Measurements from ENCODE around the gene AOPEP. TPM values are rescaled to one million over a fixed set of nuclear protein-coding genes. Genes with fewer than 3 reads are reported as not detected.

AOPEP gene
- total and polyA plus RNA-seq, 2 of the 13 experiments (the other 11 are each of a cell fraction or from before 2014, with no cell fraction given) = 22.2 to 41.6 TPM

- TF ChIP-seq BCLAF1 (IDR thresholded peaks at IDR 0.05) (no peak), PREB (CRISPR knock-in tag; IDR thresholded peaks at IDR 0.05) (no peak), ZNF20 (CRISPR knock-in tag; IDR thresholded peaks at IDR 0.05) (no peak), HIVEP1 (CRISPR knock-in tag; IDR thresholded peaks at IDR 0.05) (no peak), ZNF543 (CRISPR knock-in tag; IDR thresholded peaks at IDR 0.05) (no peak), PITX1 (CRISPR knock-in tag; IDR thresholded peaks at IDR 0.05) (no peak), ZNF672 (CRISPR knock-in tag; IDR thresholded peaks at IDR 0.05) (no peak), KDM6A (CRISPR knock-in tag; IDR thresholded peaks at IDR 0.05; ENCODE audit: low read depth) (peak; percentile 53; the same call in 1 of the 2 replicates), ZFP82 (CRISPR knock-in tag; IDR thresholded peaks at IDR 0.05; ENCODE audit: borderline replicate concordance) (no peak), JARID2 (CRISPR knock-in tag; IDR thresholded peaks at IDR 0.05; ENCODE audit: insufficient replicate concordance) (peak; percentile 23), FOSL1 (CRISPR knock-in tag; IDR thresholded peaks at IDR 0.05; ENCODE audit: borderline replicate concordance) (no peak), U2AF2 (IDR thresholded peaks at IDR 0.05; ENCODE audit: low read depth, low read length) (no peak), BRCA1 (CRISPR knock-in tag; IDR thresholded peaks at IDR 0.05) (no peak), ZNF674 (CRISPR knock-in tag; IDR thresholded peaks at IDR 0.05; ENCODE audit: low read depth) (no peak), ZNF121 (CRISPR knock-in tag; IDR thresholded peaks at IDR 0.05) (0 out of 2 replicates have a peak, but pooled peaks have one; percentile 21), LCORL (IDR thresholded peaks at IDR 0.05) (peak; percentile 53; the same call in 1 of the 2 replicates), LCORL (CRISPR knock-in tag; IDR thresholded peaks at IDR 0.05) (peak; percentile 73; the same call in 1 of the 2 replicates), ZNF552 (CRISPR knock-in tag; IDR thresholded peaks at IDR 0.05; ENCODE audit: borderline replicate concordance) (no peak), DMAP1 (CRISPR knock-in tag; IDR thresholded peaks at IDR 0.05) (0 out of 2 replicates have a peak, but pooled peaks have one; percentile 21), TGIF2 (CRISPR knock-in tag; IDR thresholded peaks at IDR 0.05) (no peak), SIX1 (CRISPR knock-in tag; IDR thresholded peaks at IDR 0.05; ENCODE audit: borderline replicate concordance) (no peak; the same call in 1 of the 2 replicates), ZNF329 (CRISPR knock-in tag; IDR thresholded peaks at IDR 0.05; ENCODE audit: low read depth) (no peak), HOXD1 (CRISPR knock-in tag; IDR thresholded peaks at IDR 0.05) (no peak), CENPX (CRISPR knock-in tag; IDR thresholded peaks at IDR 0.05) (no peak)
- TF ChIP-seq, protein P1, sequence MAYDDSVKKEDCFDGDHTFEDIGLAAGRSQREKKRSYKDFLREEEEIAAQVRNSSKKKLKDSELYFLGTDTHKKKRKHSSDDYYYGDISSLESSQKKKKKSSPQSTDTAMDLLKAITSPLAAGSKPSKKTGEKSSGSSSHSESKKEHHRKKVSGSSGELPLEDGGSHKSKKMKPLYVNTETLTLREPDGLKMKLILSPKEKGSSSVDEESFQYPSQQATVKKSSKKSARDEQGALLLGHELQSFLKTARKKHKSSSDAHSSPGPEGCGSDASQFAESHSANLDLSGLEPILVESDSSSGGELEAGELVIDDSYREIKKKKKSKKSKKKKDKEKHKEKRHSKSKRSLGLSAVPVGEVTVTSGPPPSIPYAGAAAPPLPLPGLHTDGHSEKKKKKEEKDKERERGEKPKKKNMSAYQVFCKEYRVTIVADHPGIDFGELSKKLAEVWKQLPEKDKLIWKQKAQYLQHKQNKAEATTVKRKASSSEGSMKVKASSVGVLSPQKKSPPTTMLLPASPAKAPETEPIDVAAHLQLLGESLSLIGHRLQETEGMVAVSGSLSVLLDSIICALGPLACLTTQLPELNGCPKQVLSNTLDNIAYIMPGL (CRISPR knock-in tag; IDR thresholded peaks at IDR 0.05; ENCODE audit: borderline replicate concordance in 1 of 2, low read depth in 1 of 2) = no peak
- TF ChIP-seq, protein P2, sequence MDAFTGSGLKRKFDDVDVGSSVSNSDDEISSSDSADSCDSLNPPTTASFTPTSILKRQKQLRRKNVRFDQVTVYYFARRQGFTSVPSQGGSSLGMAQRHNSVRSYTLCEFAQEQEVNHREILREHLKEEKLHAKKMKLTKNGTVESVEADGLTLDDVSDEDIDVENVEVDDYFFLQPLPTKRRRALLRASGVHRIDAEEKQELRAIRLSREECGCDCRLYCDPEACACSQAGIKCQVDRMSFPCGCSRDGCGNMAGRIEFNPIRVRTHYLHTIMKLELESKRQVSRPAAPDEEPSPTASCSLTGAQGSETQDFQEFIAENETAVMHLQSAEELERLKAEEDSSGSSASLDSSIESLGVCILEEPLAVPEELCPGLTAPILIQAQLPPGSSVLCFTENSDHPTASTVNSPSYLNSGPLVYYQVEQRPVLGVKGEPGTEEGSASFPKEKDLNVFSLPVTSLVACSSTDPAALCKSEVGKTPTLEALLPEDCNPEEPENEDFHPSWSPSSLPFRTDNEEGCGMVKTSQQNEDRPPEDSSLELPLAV (CRISPR knock-in tag; conservative IDR thresholded peaks at IDR 0.05; ENCODE audit: low read depth) = no peak
These were observed 195.7 kb downstream of the AOPEP start (continued) for GRCh38 chr9:94922098-94922607.
